GM15510 (cell line): Measurements from ENCODE around the gene TRIM67.

ENCODE experiments used
- POLR2A ChIP-seq: IDR thresholded peaks from 3 replicates; pipeline ENCODE4 v1.6.1; 2011; ENCODE audit warnings: borderline replicate concordance; ENCODE audit not compliant: insufficient read length; ENCODE audit errors: extremely low read depth

Gene TRIM67

GRCh38 chr1:231190456-231190855 is 28.6 kb downstream of the TRIM67 start:
- no peak for TF ChIP-seq POLR2A

GRCh38 chr1:231192620-231193163 is 30.8 kb downstream of the TRIM67 start:
- no peak for TF ChIP-seq POLR2A

GRCh38 chr1:231193710-231194340 is 32.0 kb downstream of the TRIM67 start:
- no peak for TF ChIP-seq POLR2A

- TF ChIP-seq POLR2A = no peak
These were observed 32.6 kb downstream of the TRIM67 start for GRCh38 chr1:231194476-231194842.

GRCh38 chr1:231194843-231195516 is 33.1 kb downstream of the TRIM67 start:
- TF ChIP-seq POLR2A = no peak

GRCh38 chr1:231196307-231196706 is 34.4 kb downstream of the TRIM67 start:
- TF ChIP-seq POLR2A = no peak

GRCh38 chr1:231196728-231197127 is 34.9 kb downstream of the TRIM67 start:
- TF ChIP-seq POLR2A = no peak

- TF ChIP-seq POLR2A = no peak
These were observed 38.0 kb downstream of the TRIM67 start for GRCh38 chr1:231199868-231200267.

GRCh38 chr1:231200388-231201031 is 38.7 kb downstream of the TRIM67 start:
- TF ChIP-seq POLR2A = no peak

GRCh38 chr1:231201375-231201978 is 39.6 kb downstream of the TRIM67 start:
- no peak for TF ChIP-seq POLR2A

- no peak for TF ChIP-seq POLR2A
These were observed 40.2 kb downstream of the TRIM67 start for GRCh38 chr1:231201979-231202633.

GRCh38 chr1:231203259-231204057 is 41.6 kb downstream of the TRIM67 start:
- TF ChIP-seq POLR2A = no peak

- TF ChIP-seq POLR2A = no peak
These were observed 45.0 kb downstream of the TRIM67 start for GRCh38 chr1:231206856-231207255.

- no peak for TF ChIP-seq POLR2A
These were observed 45.6 kb downstream of the TRIM67 start for GRCh38 chr1:231207437-231207836.
